ENCODE measurements around the gene GPER1. TPM values are rescaled to one million over a fixed set of nuclear protein-coding genes. Genes with fewer than 3 reads are reported as not detected.
"Not testable (repeated sequence)": the region's sequence is repeated elsewhere in the genome, so short reads cannot be mapped to it uniquely, and the experiment has no call there.

Gene GPER1
- total RNA-seq, 2 experiments from 2014 or later = 0.08 TPM; not detected in 1

DNA sequence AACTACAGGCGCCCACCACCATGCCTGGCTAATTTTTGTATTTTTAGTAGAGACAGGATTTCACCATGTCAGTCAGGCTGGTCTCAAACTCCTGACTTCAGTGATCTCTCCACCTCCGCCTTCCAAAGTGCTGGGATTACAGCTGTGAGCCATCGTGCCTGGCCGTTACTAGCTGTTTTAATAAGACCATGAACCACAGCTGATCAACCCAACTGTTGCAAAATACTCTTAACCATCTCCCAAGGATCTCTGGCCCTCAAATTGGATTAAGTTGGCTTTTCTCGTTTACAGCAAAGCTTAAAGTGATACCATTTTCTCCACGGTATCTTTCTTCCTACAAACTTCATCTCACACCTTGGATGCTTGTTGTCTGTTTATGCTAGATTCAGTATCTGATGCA is 53.7 kb downstream of the GPER1 start:
- no peak overlapping the region for H3K4me3 Mint-ChIP-seq
- ChIA-PET POLR2A (no interaction called here), CTCF (no interaction called here)
- no peak overlapping the region for H3K27ac Mint-ChIP-seq
- no peaks in the 10 kb centered on the region for H3K36me3 Mint-ChIP-seq (ENCODE audit: low read depth)
- no peaks in the 10 kb centered on the region for H3K27me3 Mint-ChIP-seq
- peaks cover 13% of the 10 kb centered on the region for H3K4me1 Mint-ChIP-seq
- no peaks in the 10 kb centered on the region for H3K9me3 Mint-ChIP-seq
- DNase-seq = no peak

DNA sequence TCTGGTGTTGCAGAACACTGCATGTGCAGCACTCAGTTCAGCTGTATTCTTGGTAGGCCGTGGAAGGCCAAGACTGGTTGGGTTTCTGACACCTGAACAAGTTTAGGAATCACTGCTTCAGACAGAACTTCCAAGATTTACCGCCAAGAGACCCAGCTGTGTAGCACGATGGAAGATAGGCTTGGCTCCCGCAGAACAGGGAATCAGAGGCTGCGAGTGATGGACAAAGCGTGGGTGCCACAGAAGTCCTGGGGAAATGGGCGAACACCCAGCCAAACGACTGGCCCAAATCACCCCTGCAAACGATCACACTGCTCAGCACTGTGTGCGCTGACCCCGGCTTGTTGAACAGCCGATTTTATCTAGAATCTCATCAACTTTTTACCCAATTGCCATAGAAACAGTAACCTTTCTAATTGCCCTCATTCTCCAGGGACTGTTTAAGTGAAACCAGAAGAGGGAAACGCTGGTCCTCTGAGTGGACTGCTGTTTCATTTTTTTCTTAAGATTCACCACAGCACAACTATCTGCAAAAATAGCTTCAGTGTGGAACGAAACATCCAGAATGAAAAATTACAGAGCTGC is 54.2 kb downstream of the GPER1 start:
- Mint-ChIP-seq H3K36me3 (ENCODE audit: low read depth) (no peaks in the 10 kb centered on the region), H3K27me3 (no peaks in the 10 kb centered on the region), H3K4me3 (no peak overlapping the region), H3K27ac (no peak overlapping the region), H3K4me1 (peaks cover 8% of the 10 kb centered on the region), H3K9me3 (no peaks in the 10 kb centered on the region)
- ChIA-PET POLR2A (no interaction called here), CTCF (interaction anchor here (0.6 kb wide), 1 partner anchor 398 kb away, joined by 5 read pairs; no protein-coding TSS in a partner anchor)
- DNase-seq = no peak

DNA sequence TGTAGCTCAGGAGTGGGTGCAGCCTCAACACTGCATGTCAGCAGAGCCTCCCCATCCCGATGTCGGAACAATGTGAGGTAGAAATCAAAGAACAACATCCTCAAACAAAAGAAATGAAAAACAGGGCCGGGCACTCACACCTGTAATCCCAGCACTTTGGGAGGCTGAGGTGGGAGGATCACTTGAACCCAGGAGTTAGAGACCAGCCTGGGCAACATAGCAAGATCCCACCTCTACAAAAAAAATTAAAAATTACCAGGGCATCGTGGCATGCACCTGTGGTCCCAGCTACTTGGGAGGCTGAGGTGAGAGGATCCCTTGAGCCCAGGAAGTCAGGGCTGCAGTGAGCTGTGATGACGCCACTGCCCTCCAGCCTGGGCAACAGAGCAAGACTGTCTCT is 55.1 kb downstream of the GPER1 start:
- DNase-seq; POLR2A ChIA-PET; H3K27ac Mint-ChIP-seq; H3K9me3 Mint-ChIP-seq; H3K4me1 Mint-ChIP-seq; H3K36me3 Mint-ChIP-seq (ENCODE audit: low read depth); CTCF ChIA-PET; H3K27me3 Mint-ChIP-seq; H3K4me3 Mint-ChIP-seq: not testable (repeated sequence)

Other genes with a start within 250 kb of the GPER1 start
- gene GET4, start 211.6 kb upstream of the GPER1 start, total RNA-seq = 10 to 100 TPM; 32.1 to 36.3 TPM
- 10 to 100 TPM; 12.4 to 13.5 TPM for gene ADAP1, start 133.4 kb upstream of the GPER1 start, total RNA-seq
- gene COX19, start 112.6 kb upstream of the GPER1 start, total RNA-seq = 10 to 100 TPM; 18.2 to 20.1 TPM
- gene CYP2W1, start 104.9 kb upstream of the GPER1 start, total RNA-seq = not detected
- 10 to 100 TPM; 13.3 to 13.8 TPM for gene GPR146, start 43.6 kb upstream of the GPER1 start, total RNA-seq
- gene ZFAND2A, start 72.1 kb downstream of the GPER1 start, total RNA-seq = 10 to 100 TPM; 23.3 to 24.0 TPM
- not detected for gene UNCX, start 144.8 kb downstream of the GPER1 start, total RNA-seq

Data from activated CD4-positive, alpha-beta T cell treated with anti-CD3 and anti-CD28 coated beads, Interleukin-2, amount 10 ng/mL, durations not matched to agents 7 days and 5 days (primary cell).